ENCODE results near the gene MTHFD1. TPM values are rescaled to one million over a fixed set of nuclear protein-coding genes. Genes with fewer than 3 reads are reported as not detected.
A peak's percentile ranks its signal among the peaks of the same experiment; 100 is the strongest.

Gene MTHFD1
- total RNA-seq, 4 donors from 2014 or later, result 33.3 to 39.9 (median 35.8) TPM

DNA sequence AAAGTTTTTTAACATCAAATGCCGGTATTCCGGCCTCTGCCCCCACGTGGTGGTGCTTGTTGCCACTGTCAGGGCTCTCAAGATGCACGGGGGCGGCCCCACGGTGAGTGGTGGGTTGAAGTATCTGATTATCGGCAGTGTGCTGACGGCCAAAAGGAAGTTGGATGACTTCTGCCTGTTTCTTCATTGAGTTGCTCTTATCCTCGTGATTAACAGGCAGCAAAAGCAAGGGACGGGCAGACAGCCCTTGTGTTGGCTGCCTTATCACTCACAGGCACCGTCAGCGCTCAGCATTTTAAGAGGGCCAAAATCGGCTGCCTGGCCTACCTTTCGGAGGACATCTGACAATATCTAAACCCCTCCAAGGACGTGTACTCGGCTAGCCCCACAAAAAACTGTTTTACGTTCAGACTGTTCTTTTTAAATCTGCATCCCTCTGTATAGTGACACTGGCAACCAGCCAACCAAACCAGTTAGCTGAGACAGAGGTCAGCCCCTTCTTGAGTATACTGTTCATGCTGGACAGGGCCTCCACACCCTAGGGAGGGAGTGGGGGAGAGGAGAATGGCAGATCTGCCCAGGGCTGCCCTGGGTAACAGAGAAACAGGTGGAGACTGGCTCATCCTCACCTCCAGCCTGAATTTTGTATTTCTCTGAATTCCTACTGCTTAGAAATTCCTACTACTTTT lies 54.3 kb downstream of the MTHFD1 start:
- peaks cover 4 to 21% (median 13%) of the 10 kb centered on the region in 4 donors for H3K4me1 ChIP-seq
- intact Hi-C loops (cut with DNase I), result no loop called here
- no peak for DNase-seq (ENCODE audit: extremely low spot score)
- peaks cover 11 to 72% (median 44%) of the 10 kb centered on the region in 4 donors for H3K36me3 ChIP-seq
- H3K27ac ChIP-seq (replicated peaks in 1 of 4), result no peak overlapping the region
- H3K27me3 ChIP-seq, result no peaks in the 10 kb centered on the region
- no peak overlapping the region for H3K4me3 ChIP-seq
- TF ChIP-seq EP300 (IDR thresholded peaks at IDR 0.05) (no peak), POLR2AphosphoS5 (IDR thresholded peaks at IDR 0.05) (no peak), POLR2A (IDR thresholded peaks at IDR 0.05; ENCODE audit: low read depth) (no peak)
- TF ChIP-seq, protein P1, sequence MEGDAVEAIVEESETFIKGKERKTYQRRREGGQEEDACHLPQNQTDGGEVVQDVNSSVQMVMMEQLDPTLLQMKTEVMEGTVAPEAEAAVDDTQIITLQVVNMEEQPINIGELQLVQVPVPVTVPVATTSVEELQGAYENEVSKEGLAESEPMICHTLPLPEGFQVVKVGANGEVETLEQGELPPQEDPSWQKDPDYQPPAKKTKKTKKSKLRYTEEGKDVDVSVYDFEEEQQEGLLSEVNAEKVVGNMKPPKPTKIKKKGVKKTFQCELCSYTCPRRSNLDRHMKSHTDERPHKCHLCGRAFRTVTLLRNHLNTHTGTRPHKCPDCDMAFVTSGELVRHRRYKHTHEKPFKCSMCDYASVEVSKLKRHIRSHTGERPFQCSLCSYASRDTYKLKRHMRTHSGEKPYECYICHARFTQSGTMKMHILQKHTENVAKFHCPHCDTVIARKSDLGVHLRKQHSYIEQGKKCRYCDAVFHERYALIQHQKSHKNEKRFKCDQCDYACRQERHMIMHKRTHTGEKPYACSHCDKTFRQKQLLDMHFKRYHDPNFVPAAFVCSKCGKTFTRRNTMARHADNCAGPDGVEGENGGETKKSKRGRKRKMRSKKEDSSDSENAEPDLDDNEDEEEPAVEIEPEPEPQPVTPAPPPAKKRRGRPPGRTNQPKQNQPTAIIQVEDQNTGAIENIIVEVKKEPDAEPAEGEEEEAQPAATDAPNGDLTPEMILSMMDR (IDR thresholded peaks at IDR 0.05), result no peak
- 79% methylated on average over 17 of the region's 17 CpGs for WGBS
- H3K9me3 ChIP-seq, result no peaks in the 10 kb centered on the region

DNA sequence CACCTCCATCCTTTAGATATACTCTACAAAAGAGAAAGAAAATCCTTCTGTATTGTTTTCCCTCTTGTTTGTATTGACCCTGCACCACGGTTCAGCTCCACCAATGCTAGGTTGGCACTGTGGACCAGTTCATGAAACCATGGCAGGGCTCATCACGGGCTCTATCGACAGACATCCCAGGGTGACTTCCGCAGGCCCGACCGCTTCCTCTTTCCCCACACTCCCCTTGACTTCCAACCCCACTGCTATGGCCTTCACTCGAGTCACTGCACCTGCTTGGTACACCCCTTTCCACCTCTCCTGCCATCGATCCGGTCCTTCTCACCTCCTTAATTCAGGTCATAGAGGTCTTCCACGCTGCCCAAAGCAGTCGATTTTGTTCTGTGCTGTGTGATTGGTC lies 56.0 kb downstream of the MTHFD1 start:
- H3K36me3 ChIP-seq, result peaks cover 11 to 70% (median 47%) of the 10 kb centered on the region in 4 donors

GRCh38 chr14:64444984-64445845 lies 57.1 kb downstream of the MTHFD1 start:
- DNase-seq (ENCODE audit: extremely low spot score), result no peak
- TF ChIP-seq, protein P1 (IDR thresholded peaks at IDR 0.05), result peak in 1 of 3 experiments; percentile 10
- TF ChIP-seq POLR2A (IDR thresholded peaks at IDR 0.05; ENCODE audit: low read depth), result no peak
- intact Hi-C loops (cut with DNase I), result no loop called here
- Histone ChIP-seq H3K27me3 (no peaks in the 10 kb centered on the region), H3K27ac (replicated peaks in 1 of 4) (peak overlapping the region; percentile 69 to 72 (median 70)), H3K4me1 (peaks cover 4 to 25% (median 20%) of the 10 kb centered on the region in 4 donors), H3K9me3 (no peaks in the 10 kb centered on the region), H3K36me3 (peaks cover 21 to 74% (median 50%) of the 10 kb centered on the region in 4 donors), H3K4me3 (no peak overlapping the region)
- 40% methylated on average over 7 of the region's 7 CpGs for WGBS

More for the DNA sequence above, 56.0 kb downstream of the MTHFD1 start:
- Histone ChIP-seq H3K27me3 (no peaks in the 10 kb centered on the region), H3K4me3 (no peak overlapping the region), H3K27ac (replicated peaks in 1 of 4) (peak overlapping the region in 1 of 4 donors; percentile 72), H3K9me3 (no peaks in the 10 kb centered on the region), H3K4me1 (peaks cover 4 to 25% (median 20%) of the 10 kb centered on the region in 4 donors)
- 90% methylated on average over 11 of the region's 11 CpGs for WGBS
- no peak for DNase-seq (ENCODE audit: extremely low spot score)
- no peak for TF ChIP-seq POLR2A (IDR thresholded peaks at IDR 0.05; ENCODE audit: low read depth)
- intact Hi-C loops (cut with DNase I), result no loop called here

DNA sequence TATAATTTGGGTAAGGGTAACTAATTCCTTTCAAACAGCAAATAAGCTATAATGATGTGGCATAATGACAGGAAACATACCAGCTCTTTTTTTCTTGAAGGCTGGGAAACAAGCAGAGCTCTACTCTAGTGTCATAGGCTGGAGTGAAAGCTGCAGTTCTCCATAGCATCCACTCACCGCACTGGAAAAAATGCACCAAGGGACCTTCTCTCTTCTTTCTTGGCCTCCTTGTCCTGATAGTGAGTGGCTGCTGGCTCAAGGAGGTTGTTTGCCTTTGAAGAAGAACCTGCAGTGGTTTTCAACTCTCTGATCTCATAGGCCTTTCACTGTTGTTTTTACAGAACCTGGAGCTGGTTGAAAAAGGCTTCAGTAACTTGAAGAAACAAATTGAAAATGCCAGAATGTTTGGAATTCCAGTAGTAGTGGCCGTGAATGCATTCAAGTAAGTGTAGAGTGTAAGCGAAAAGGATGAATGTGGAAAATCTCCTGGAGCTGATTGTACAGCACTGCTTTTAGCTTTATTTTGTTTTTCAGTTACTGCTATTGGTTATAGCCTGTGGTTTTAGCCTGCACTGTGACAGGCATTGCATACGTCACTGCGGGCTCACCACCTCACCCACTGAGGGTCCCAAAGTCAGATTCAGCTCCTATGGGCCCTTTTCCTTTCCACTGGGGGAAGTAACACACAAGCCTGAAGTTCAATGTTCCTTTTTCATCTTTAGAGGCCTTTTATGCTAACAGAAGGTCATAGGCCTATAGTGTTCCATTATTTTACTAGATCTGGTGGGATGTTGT lies 59.9 kb downstream of the MTHFD1 start:
- Histone ChIP-seq H3K9me3 (no peaks in the 10 kb centered on the region), H3K4me1 (peaks cover 4 to 25% (median 20%) of the 10 kb centered on the region in 4 donors), H3K36me3 (peaks cover 9 to 76% (median 53%) of the 10 kb centered on the region in 4 donors), H3K27ac (replicated peaks in 1 of 4) (peak overlapping the region; percentile 32 to 48 (median 37)), H3K4me3 (no peak overlapping the region), H3K27me3 (no peaks in the 10 kb centered on the region)
- WGBS, result 74% methylated on average over 5 of the region's 5 CpGs
- DNase-seq (ENCODE audit: extremely low spot score), result no peak
- TF ChIP-seq POLR2A (IDR thresholded peaks at IDR 0.05; ENCODE audit: low read depth) (no peak), EP300 (IDR thresholded peaks at IDR 0.05) (no peak), POLR2AphosphoS5 (IDR thresholded peaks at IDR 0.05) (no peak)
- TF ChIP-seq, protein P1 (IDR thresholded peaks at IDR 0.05), result no peak
- intact Hi-C loops (cut with DNase I), result no loop called here
